HepG2 (cell line): ENCODE results near the gene OPN1SW. TPM values are rescaled to one million over a fixed set of nuclear protein-coding genes. Genes with fewer than 3 reads are reported as not detected.
A peak's percentile ranks its signal among the peaks of the same experiment; 100 is the strongest.

ENCODE experiments used
- EEA1 ChIP-seq: sonication (generic); formaldehyde crosslinking; IDR thresholded peaks from 2 replicates; pipeline ENCODE4 v1.5.1; 2020; ENCODE audit warnings: mild to moderate bottlenecking, missing genetic modification reagents, borderline replicate concordance
- GFI1 ChIP-seq: sonication (generic); formaldehyde crosslinking; IDR thresholded peaks from 2 replicates; pipeline ENCODE4 v1.5.0; 2020; ENCODE audit warnings: missing genetic modification reagents, mild to moderate bottlenecking, borderline replicate concordance
- KLF11 ChIP-seq: IDR thresholded peaks from 2 replicates; pipeline ENCODE4 v1.6.1; 2016; ENCODE audit warnings: missing compliant biosample characterization
- KMT2B ChIP-seq: IDR thresholded peaks from 2 replicates; pipeline ENCODE4 v1.6.1; 2016; ENCODE audit warnings: missing genetic modification reagents, missing compliant biosample characterization
- NONO ChIP-seq, 2 experiments: fragments of 450-650 bp in 1 of 2; sonication (generic) in 1 of 2; formaldehyde crosslinking in 1 of 2; IDR thresholded peaks in 1 of 2; conservative IDR thresholded peaks in 1 of 2; 2 replicates each; pipeline versions ENCODE4 v1.6.1 to v1.8.0; 2017 to 2022; ENCODE audit warnings: mild to moderate bottlenecking in 1 of 2, missing genetic modification reagents in 1 of 2, moderate library complexity in 1 of 2
- SMAD3 ChIP-seq: sonication (generic); formaldehyde crosslinking; IDR thresholded peaks from 2 replicates; pipeline ENCODE4 v1.4.0; 2020; ENCODE audit warnings: missing genetic modification reagents
- TIGD3 ChIP-seq: sonication (generic); formaldehyde crosslinking; IDR thresholded peaks from 2 replicates; pipeline ENCODE4 v1.5.1; 2020; ENCODE audit warnings: mild to moderate bottlenecking, missing genetic modification reagents, borderline replicate concordance
- ZBTB25 ChIP-seq: IDR thresholded peaks from 2 replicates; pipeline ENCODE4 v1.6.1; 2018; ENCODE audit warnings: missing genetic modification reagents
- ZBTB40 ChIP-seq, 2 experiments: fragments of 450-650 bp in 1 of 2; sonication (generic) in 1 of 2; formaldehyde crosslinking in 1 of 2; IDR thresholded peaks; 2 replicates each; pipeline versions ENCODE4 v1.6.1 to v1.8.0; 2016 to 2022; ENCODE audit warnings: antibody characterized with exemption in 1 of 2, mild to moderate bottlenecking in 1 of 2, missing genetic modification reagents in 1 of 2
- ZBTB7A ChIP-seq: sonication (generic); formaldehyde crosslinking; IDR thresholded peaks from 2 replicates; pipeline ENCODE4 v1.8.0; 2022; ENCODE audit warnings: mild to moderate bottlenecking, missing genetic modification reagents
- ZNF17 ChIP-seq: sonication (generic); formaldehyde crosslinking; IDR thresholded peaks from 2 replicates; pipeline ENCODE4 v1.5.0; 2020; ENCODE audit warnings: mild to moderate bottlenecking, missing genetic modification reagents
- ZNF615 ChIP-seq: sonication (generic); formaldehyde crosslinking; IDR thresholded peaks from 2 replicates; pipeline ENCODE4 v1.5.0; 2020; ENCODE audit warnings: mild to moderate bottlenecking, missing genetic modification reagents, borderline replicate concordance
- ZUFSP ChIP-seq: sonication (generic); formaldehyde crosslinking; IDR thresholded peaks from 2 replicates; pipeline ENCODE4 v1.9.0; 2021; ENCODE audit warnings: missing genetic modification reagents, mild to moderate bottlenecking, borderline replicate concordance
- polyA plus RNA-seq, 8 experiments: library from polyadenylated mRNA; depleted of rRNA in 3 of 8; stranded (reverse) in 7 of 8; unstranded in 1 of 8; fragments of >200 nt; fragmentation: Illumina TruSeq in 4 of 8; extraction: Trizol in 4 of 8; gene quantifications; 2 replicates each; pipeline versions ENCODE4 v1.2.1 to v1.2.3, GENCODE V29; 2011 to 2016; ENCODE audit warnings: low read depth in 4 of 8, missing spikeins in 1 of 8, mixed read lengths in 1 of 8; ENCODE audit not compliant: insufficient read depth in 1 of 8
- total RNA-seq, 5 experiments: library from RNA; depleted of rRNA; stranded (reverse); fragments of >200 nt; fragmentation: Illumina TruSeq; extraction: Trizol; gene quantifications; 2 replicates each; pipeline ENCODE4 v1.2.3, GENCODE V29; 2016; ENCODE audit warnings: low read depth in 1 of 5

The OPN1SW gene
- total and polyA plus RNA-seq, 2 of the 13 experiments (the other 11 are each of a cell fraction or from before 2014, with no cell fraction given): not detected

GRCh38 chr7:128739048-128739962, 36.3 kb downstream of the OPN1SW start, which contains the start of gene CALU (continued):
- TF ChIP-seq ZBTB40 (IDR thresholded peaks at IDR 0.05): no peak
- 0 out of 2 replicates have a peak, but pooled peaks have one; percentile 42 for TF ChIP-seq ZBTB40 (CRISPR knock-in tag; IDR thresholded peaks at IDR 0.05)
- peak; percentile 68; the same call in 1 of the 2 replicates for TF ChIP-seq EEA1 (CRISPR knock-in tag)
- TF ChIP-seq KMT2B (CRISPR knock-in tag): peak; percentile 79; the same call in 1 of the 2 replicates
- peak; percentile 17; the same call in 1 of the 2 replicates for TF ChIP-seq ZBTB7A (CRISPR knock-in tag)
- 0 out of 2 replicates have a peak, but pooled peaks have one; percentile 15 for TF ChIP-seq SMAD3 (CRISPR knock-in tag)
- no peak for TF ChIP-seq ZUFSP (CRISPR knock-in tag)
- TF ChIP-seq NONO (IDR thresholded peaks at IDR 0.05): no peak
- TF ChIP-seq NONO (CRISPR knock-in tag; conservative IDR thresholded peaks at IDR 0.05): peak; percentile 53; the same call in 1 of the 2 replicates
- no peak; the same call in 1 of the 2 replicates for TF ChIP-seq GFI1 (CRISPR knock-in tag)
- peak; percentile 63; the same call in 1 of the 2 replicates for TF ChIP-seq ZNF17
- TF ChIP-seq ZNF615 (CRISPR knock-in tag): 0 out of 2 replicates have a peak, but pooled peaks have one; percentile 49
- TF ChIP-seq TIGD3: peak; percentile 37; the same call in 1 of the 2 replicates
- TF ChIP-seq KLF11 (CRISPR knock-in tag): peak; percentile 38; the same call in 1 of the 2 replicates
- TF ChIP-seq ZBTB25 (CRISPR knock-in tag): no peak
